SIG-M5 treated with dmso at 0.1 percent for 504 hours (cell line): Measurements from ENCODE around the gene GPT2.
A peak's percentile ranks its signal among the peaks of the same experiment; 100 is the strongest.
"Not testable (repeated sequence)": the region's sequence is repeated elsewhere in the genome, so short reads cannot be mapped to it uniquely, and the experiment has no call there.

ENCODE experiments used
- DNase-seq: peaks from one replicate; lab custom pipeline; 2025; ENCODE audit not compliant: unreplicated experiment; lab: John Stamatoyannopoulos, UW

The GPT2 gene

GRCh38 chr16:46918905-46919792, 35.0 kb downstream of the GPT2 start:
- no peak for DNase-seq

GRCh38 chr16:46920402-46921068, 36.4 kb downstream of the GPT2 start:
- no peak for DNase-seq

GRCh38 chr16:46922239-46922638, 38.1 kb downstream of the GPT2 start:
- no peak for DNase-seq

GRCh38 chr16:46923513-46924295, 39.5 kb downstream of the GPT2 start:
- no peak for DNase-seq

- no peak for DNase-seq
These were observed 40.2 kb downstream of the GPT2 start for GRCh38 chr16:46924402-46924801.

- no peak for DNase-seq
These were observed 42.5 kb downstream of the GPT2 start for GRCh38 chr16:46926470-46927225.

- no peak for DNase-seq
These were observed 43.1 kb downstream of the GPT2 start for GRCh38 chr16:46927273-46927672.

GRCh38 chr16:46928811-46929210, 44.6 kb downstream of the GPT2 start:
- no peak for DNase-seq

GRCh38 chr16:46929378-46930332, 45.5 kb downstream of the GPT2 start:
- DNase-seq: peak; percentile 8

- DNase-seq: no peak
These were observed 46.7 kb downstream of the GPT2 start for GRCh38 chr16:46930861-46931260.

- DNase-seq: no peak
These were observed 48.6 kb downstream of the GPT2 start for GRCh38 chr16:46932802-46933201.

- no peak for DNase-seq
These were observed 53.4 kb downstream of the GPT2 start for GRCh38 chr16:46937536-46937935.

GRCh38 chr16:46944713-46945112, 60.6 kb downstream of the GPT2 start:
- DNase-seq: not testable (repeated sequence)

- peak; percentile 52 for DNase-seq
These were observed 63.9 kb downstream of the GPT2 start for GRCh38 chr16:46947900-46948547.

GRCh38 chr16:46948548-46949166, 64.5 kb downstream of the GPT2 start:
- no peak for DNase-seq

GRCh38 chr16:46949241-46949892, 65.2 kb downstream of the GPT2 start:
- DNase-seq: no peak

- DNase-seq: no peak
These were observed 65.8 kb downstream of the GPT2 start for GRCh38 chr16:46950009-46950408.

- DNase-seq: no peak
These were observed 70.4 kb downstream of the GPT2 start for GRCh38 chr16:46954562-46954961.
